Activated T-cell treated with anti-CD3 and anti-CD28 coated beads, Interleukin-2, amount 50 U/mL, for 24 hours (primary cell): Measurements from ENCODE around the gene DGKI.
"Not testable (repeated sequence)": the region's sequence is repeated elsewhere in the genome, so short reads cannot be mapped to it uniquely, and the experiment has no call there.

Experiments used
- DNase-seq: peaks from one replicate; pipeline ENCODE4 v3.0.0-alpha.2; 2020
- H3K27ac Mint-ChIP-seq: 2 replicates; pipeline ENCODE4 v1.8.0; 2020; ENCODE audit warnings: mild to moderate bottlenecking, mixed read lengths
- H3K27me3 Mint-ChIP-seq: 2 replicates; pipeline ENCODE4 v1.8.0; 2020; ENCODE audit warnings: mixed read lengths
- H3K36me3 Mint-ChIP-seq: 2 replicates; pipeline ENCODE4 v1.8.0; 2020; ENCODE audit warnings: low read depth, mixed read lengths
- H3K4me1 Mint-ChIP-seq: 2 replicates; pipeline ENCODE4 v1.8.0; 2020; ENCODE audit warnings: low read depth, mixed read lengths
- H3K4me3 Mint-ChIP-seq: 2 replicates; pipeline ENCODE4 v1.8.0; 2020; ENCODE audit warnings: mild to moderate bottlenecking, moderate library complexity, mixed read lengths
- H3K9me3 Mint-ChIP-seq: 2 replicates; pipeline ENCODE4 v1.8.0; 2020; ENCODE audit warnings: mixed read lengths

DGKI gene

DNA sequence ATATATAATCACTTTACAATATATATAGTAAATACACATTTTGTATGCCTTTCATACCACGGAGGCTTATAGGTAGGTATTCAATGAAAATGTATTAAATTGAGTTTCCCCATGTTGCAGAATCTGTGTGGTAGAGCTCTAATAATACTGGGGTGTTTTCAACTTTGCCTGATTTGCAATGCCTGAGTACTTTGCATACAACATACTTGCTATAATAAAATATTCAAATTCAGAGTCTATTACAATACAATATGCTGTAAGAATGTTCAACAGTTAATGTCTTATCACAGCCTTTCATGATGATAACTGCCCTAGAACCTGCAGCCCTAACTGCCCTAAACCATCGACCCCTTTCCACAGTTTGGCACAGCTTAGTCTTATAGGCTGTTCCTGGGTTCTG is 114.6 kb downstream of the DGKI start:
- H3K27me3 Mint-ChIP-seq: peaks cover 9% of the 10 kb centered on the region
- H3K27ac Mint-ChIP-seq: no peak overlapping the region
- H3K4me1 Mint-ChIP-seq: no peaks in the 10 kb centered on the region
- H3K36me3 Mint-ChIP-seq: no peaks in the 10 kb centered on the region
- peaks cover 2% of the 10 kb centered on the region for H3K9me3 Mint-ChIP-seq
- H3K4me3 Mint-ChIP-seq: no peak overlapping the region
- DNase-seq: no peak

DNA sequence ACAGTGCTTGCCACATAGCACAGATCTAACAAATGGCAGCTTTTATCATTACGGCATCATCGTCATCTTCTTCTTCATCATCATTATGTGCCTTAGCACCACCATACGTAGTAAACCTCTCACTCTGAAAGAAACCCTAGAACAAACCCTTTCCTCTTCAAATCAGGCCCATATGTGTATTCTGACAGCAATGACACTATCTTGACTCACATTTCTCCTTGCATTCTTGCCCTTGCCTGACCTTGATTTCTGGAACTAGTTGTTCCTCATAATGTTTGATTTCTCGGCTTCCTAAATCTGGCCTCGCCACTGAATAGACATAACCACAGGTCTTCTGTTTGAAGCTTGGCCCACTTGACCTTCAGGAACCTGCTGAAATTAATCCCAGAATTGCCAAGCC is 115.3 kb downstream of the DGKI start:
- Mint-ChIP-seq H3K36me3 (no peaks in the 10 kb centered on the region), H3K27ac (no peak overlapping the region), H3K4me1 (no peaks in the 10 kb centered on the region), H3K9me3 (peaks cover 2% of the 10 kb centered on the region), H3K4me3 (no peak overlapping the region), H3K27me3 (peaks cover 9% of the 10 kb centered on the region)
- no peak for DNase-seq

DNA sequence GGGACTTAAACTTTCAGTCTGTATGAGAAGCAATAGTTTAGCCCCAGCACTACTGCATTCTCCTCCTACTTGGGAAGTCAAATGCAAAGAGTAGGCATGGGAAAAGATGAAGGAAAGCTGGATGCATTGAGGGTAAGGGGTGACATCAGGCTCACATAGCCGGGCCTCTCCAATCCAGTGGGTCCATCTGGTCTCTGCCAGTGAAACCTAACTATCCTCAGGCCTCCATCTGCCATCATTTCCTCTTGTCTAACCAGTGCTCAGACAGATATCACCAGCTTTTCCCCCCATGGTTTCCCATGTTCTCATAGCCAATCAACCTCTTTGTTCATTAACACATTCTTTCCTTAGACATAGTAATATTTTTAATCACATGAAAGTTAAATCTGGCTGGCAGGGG is 118.3 kb downstream of the DGKI start:
- no peak for DNase-seq
- Mint-ChIP-seq H3K4me3 (no peak overlapping the region), H3K36me3 (no peaks in the 10 kb centered on the region), H3K9me3 (peaks cover 2% of the 10 kb centered on the region), H3K27ac (no peak overlapping the region), H3K4me1 (no peaks in the 10 kb centered on the region), H3K27me3 (peaks cover 14% of the 10 kb centered on the region)

GRCh38 chr7:137727413-137727812 is 119.4 kb downstream of the DGKI start:
- H3K27ac Mint-ChIP-seq: no peak overlapping the region
- no peaks in the 10 kb centered on the region for H3K36me3 Mint-ChIP-seq
- H3K4me3 Mint-ChIP-seq: no peak overlapping the region
- no peaks in the 10 kb centered on the region for H3K4me1 Mint-ChIP-seq
- H3K27me3 Mint-ChIP-seq: peaks cover 14% of the 10 kb centered on the region
- DNase-seq: no peak
- peaks cover 2% of the 10 kb centered on the region for H3K9me3 Mint-ChIP-seq

- Mint-ChIP-seq H3K36me3 (no peaks in the 10 kb centered on the region), H3K4me3 (no peak overlapping the region), H3K4me1 (no peaks in the 10 kb centered on the region), H3K27ac (no peak overlapping the region), H3K9me3 (no peaks in the 10 kb centered on the region), H3K27me3 (peaks cover 4% of the 10 kb centered on the region)
- no peak for DNase-seq
These were observed 128.4 kb downstream of the DGKI start for GRCh38 chr7:137718355-137718754.

GRCh38 chr7:137717811-137718271 is 128.9 kb downstream of the DGKI start:
- no peaks in the 10 kb centered on the region for H3K9me3 Mint-ChIP-seq
- H3K27ac Mint-ChIP-seq: no peak overlapping the region
- peaks cover 4% of the 10 kb centered on the region for H3K27me3 Mint-ChIP-seq
- no peaks in the 10 kb centered on the region for H3K36me3 Mint-ChIP-seq
- no peak for DNase-seq
- H3K4me1 Mint-ChIP-seq: no peaks in the 10 kb centered on the region
- H3K4me3 Mint-ChIP-seq: no peak overlapping the region

- peaks cover 4% of the 10 kb centered on the region for H3K27me3 Mint-ChIP-seq
- no peak overlapping the region for H3K27ac Mint-ChIP-seq
- H3K9me3 Mint-ChIP-seq: no peaks in the 10 kb centered on the region
- no peaks in the 10 kb centered on the region for H3K4me1 Mint-ChIP-seq
- no peak for DNase-seq
- H3K36me3 Mint-ChIP-seq: no peaks in the 10 kb centered on the region
- H3K4me3 Mint-ChIP-seq: no peak overlapping the region
These were observed 129.7 kb downstream of the DGKI start for GRCh38 chr7:137717045-137717444.

GRCh38 chr7:137716061-137716460 is 130.7 kb downstream of the DGKI start:
- no peaks in the 10 kb centered on the region for H3K36me3 Mint-ChIP-seq
- no peak for DNase-seq
- H3K4me1 Mint-ChIP-seq: no peaks in the 10 kb centered on the region
- H3K9me3 Mint-ChIP-seq: no peaks in the 10 kb centered on the region
- peaks cover 2% of the 10 kb centered on the region for H3K27me3 Mint-ChIP-seq
- no peak overlapping the region for H3K27ac Mint-ChIP-seq
- no peak overlapping the region for H3K4me3 Mint-ChIP-seq

GRCh38 chr7:137715533-137715932 is 131.2 kb downstream of the DGKI start:
- Mint-ChIP-seq H3K27me3 (peaks cover 2% of the 10 kb centered on the region), H3K4me1 (no peaks in the 10 kb centered on the region), H3K27ac (no peak overlapping the region), H3K36me3 (no peaks in the 10 kb centered on the region), H3K9me3 (no peaks in the 10 kb centered on the region), H3K4me3 (no peak overlapping the region)
- DNase-seq: no peak

- no peak for DNase-seq
- no peaks in the 10 kb centered on the region for H3K36me3 Mint-ChIP-seq
- no peaks in the 10 kb centered on the region for H3K9me3 Mint-ChIP-seq
- H3K4me1 Mint-ChIP-seq: no peaks in the 10 kb centered on the region
- no peak overlapping the region for H3K4me3 Mint-ChIP-seq
- H3K27ac Mint-ChIP-seq: no peak overlapping the region
- peaks cover 3% of the 10 kb centered on the region for H3K27me3 Mint-ChIP-seq
These were observed 131.7 kb downstream of the DGKI start for GRCh38 chr7:137715121-137715520.

GRCh38 chr7:137706330-137706729 is 140.4 kb downstream of the DGKI start:
- H3K4me1 Mint-ChIP-seq, H3K27ac Mint-ChIP-seq, H3K4me3 Mint-ChIP-seq, H3K36me3 Mint-ChIP-seq, H3K27me3 Mint-ChIP-seq, DNase-seq: not testable (repeated sequence)
- H3K9me3 Mint-ChIP-seq: peaks cover 13% of the 10 kb centered on the region

DNA sequence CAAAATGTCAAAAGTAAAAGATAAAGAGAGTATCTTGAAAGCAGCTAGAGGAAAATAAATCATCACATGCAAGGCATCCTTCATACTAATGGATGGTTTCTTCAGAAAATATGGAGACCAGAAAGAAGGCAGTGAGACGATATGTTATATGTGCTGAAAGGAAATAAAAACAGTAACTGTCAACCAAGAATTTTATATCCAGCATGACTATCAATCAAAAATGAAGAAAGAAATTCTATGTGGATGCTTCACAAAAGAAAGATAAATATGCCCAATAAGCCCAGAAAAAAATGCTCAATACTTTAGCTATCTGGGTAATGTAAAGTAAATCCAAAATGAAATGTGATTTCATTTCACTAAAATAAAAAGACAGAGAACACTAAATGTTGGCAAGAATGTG is 142.1 kb downstream of the DGKI start:
- Mint-ChIP-seq H3K4me3 (no peak overlapping the region), H3K4me1 (no peaks in the 10 kb centered on the region), H3K27me3 (no peaks in the 10 kb centered on the region), H3K27ac (no peak overlapping the region), H3K36me3 (no peaks in the 10 kb centered on the region), H3K9me3 (peaks cover 13% of the 10 kb centered on the region)
- no peak for DNase-seq

DNA sequence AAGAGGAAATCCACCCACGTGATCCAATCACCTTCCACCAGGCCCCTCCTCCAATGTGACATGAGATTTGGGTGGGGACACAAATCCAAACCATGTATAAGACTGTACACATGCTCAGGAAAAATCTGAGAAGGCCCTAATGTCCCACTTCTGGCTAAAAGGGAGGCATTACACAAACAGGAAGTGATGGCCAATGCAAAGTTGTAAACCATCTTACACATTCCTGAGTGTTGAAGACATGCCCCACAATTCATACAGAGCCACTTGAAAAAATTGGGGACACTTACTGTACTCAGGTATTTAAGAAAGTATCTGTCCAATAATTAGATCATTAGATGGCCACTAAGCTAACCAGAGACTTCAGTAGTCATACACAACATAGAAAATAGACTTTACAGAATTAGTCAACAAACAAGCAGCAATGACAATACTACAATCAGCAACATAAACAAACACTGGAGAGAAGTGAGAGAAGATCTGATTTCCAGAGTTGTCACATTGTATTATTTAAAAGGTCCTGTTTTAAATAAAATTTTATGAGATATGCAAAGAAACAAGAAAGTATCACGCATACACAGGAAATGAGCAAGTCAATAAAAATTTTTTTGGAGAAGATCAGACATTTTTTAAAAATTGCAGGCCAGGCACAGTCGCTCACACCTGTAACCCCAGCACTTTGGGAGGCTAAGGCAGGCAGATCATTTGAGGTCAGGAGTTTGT is 143.3 kb downstream of the DGKI start:
- Mint-ChIP-seq H3K4me1 (no peaks in the 10 kb centered on the region), H3K36me3 (no peaks in the 10 kb centered on the region), H3K27me3 (peaks cover 3% of the 10 kb centered on the region), H3K27ac (no peak overlapping the region), H3K9me3 (peaks cover 13% of the 10 kb centered on the region), H3K4me3 (no peak overlapping the region)
- no peak for DNase-seq

GRCh38 chr7:137696988-137697387 is 149.8 kb downstream of the DGKI start:
- Mint-ChIP-seq H3K27me3 (peaks cover 21% of the 10 kb centered on the region), H3K4me3 (no peak overlapping the region), H3K4me1 (no peaks in the 10 kb centered on the region), H3K36me3 (no peaks in the 10 kb centered on the region), H3K27ac (no peak overlapping the region), H3K9me3 (no peaks in the 10 kb centered on the region)
- no peak for DNase-seq

GRCh38 chr7:137696376-137696775 is 150.4 kb downstream of the DGKI start:
- Mint-ChIP-seq H3K27me3 (peaks cover 21% of the 10 kb centered on the region), H3K27ac (no peak overlapping the region), H3K4me3 (no peak overlapping the region), H3K36me3 (no peaks in the 10 kb centered on the region), H3K9me3 (no peaks in the 10 kb centered on the region), H3K4me1 (no peaks in the 10 kb centered on the region)
- no peak for DNase-seq

DNA sequence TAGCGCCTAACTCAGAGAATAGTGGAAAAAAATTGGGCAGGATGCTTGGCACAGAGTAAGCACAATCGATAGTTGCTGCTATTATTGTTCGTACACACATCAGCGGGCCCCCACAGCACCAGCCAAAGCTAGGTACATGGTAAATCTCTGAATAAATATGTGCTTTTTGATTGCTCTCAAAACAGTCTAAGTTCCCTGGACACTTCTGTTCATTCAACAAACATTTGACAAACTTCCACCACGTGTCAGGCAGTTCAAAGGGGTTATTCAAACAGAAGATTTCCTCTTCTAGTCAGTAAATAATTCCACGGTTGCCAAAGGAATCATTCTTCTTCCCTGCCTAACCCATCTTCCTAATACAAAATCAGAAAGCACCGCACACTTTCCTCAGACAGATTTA is 150.8 kb downstream of the DGKI start:
- Mint-ChIP-seq H3K9me3 (no peaks in the 10 kb centered on the region), H3K4me3 (no peak overlapping the region), H3K27ac (no peak overlapping the region), H3K27me3 (peaks cover 21% of the 10 kb centered on the region), H3K36me3 (no peaks in the 10 kb centered on the region), H3K4me1 (no peaks in the 10 kb centered on the region)
- DNase-seq: no peak
